G401.6 (cell line): ENCODE data around the gene DSTN.

ENCODE experiments used
- FAIRE-seq: peaks from 2 replicates; lab custom pipeline; 2012; peaks lifted over from hg19 to GRCh38; lab: Jason Lieb, UNC

DSTN gene

DNA sequence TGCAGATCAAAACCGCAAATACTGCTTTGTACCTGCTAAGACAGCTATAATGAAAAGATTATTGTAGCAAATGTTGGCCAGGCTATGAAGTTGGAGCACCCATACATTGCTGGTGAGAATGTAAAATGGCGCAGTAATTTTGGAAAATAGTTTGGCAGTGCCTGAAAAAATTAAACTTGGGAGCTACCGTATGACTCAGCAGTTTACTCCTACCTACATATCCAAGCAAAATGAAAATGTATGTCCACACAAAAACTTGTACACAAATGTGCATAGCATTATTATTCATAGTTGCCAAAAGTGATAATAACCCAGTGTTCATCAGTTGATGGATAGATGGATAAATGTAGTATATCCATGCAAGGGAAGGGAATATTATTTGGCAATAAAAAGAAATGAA, 13.3 kb downstream of the DSTN start:
- FAIRE-seq: no peak

DNA sequence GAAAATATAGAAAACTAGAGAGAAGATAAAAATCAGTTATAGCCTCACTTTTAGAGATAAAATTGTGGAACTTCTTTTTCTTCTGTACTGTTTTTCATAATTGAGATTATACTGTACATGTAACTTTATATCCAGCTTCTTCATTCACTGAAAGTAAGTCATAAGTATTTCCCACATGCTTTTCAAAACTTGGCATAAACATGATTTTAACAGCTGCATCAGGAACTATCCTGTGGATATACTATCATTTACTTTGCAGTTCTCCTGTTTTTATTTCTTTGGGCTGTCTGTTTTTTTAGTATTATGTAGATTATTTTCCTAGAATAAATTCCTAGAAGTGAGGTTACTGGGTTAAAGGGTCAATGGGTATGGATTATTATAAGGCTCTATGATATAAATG, 14.8 kb downstream of the DSTN start:
- no peak for FAIRE-seq

DNA sequence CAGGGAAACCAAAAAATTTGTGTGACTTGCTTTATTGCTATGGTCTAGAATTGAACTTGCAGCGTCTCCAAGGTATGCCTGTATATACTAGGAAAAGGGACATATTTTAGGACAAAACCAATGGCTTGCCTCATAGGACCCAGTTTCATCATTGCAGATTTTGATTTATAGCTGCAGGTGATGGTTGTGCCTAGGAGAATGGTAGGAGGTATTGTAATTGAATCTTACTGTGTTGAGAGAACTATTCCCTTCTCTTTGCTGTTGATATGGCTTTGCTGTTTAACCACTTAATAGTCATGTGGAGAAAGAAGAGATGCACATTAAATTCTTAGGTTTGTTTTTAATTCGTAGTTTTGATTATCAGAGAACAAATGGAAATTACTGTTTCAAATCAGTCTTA, 16.4 kb downstream of the DSTN start:
- FAIRE-seq: peak; percentile 46

DNA sequence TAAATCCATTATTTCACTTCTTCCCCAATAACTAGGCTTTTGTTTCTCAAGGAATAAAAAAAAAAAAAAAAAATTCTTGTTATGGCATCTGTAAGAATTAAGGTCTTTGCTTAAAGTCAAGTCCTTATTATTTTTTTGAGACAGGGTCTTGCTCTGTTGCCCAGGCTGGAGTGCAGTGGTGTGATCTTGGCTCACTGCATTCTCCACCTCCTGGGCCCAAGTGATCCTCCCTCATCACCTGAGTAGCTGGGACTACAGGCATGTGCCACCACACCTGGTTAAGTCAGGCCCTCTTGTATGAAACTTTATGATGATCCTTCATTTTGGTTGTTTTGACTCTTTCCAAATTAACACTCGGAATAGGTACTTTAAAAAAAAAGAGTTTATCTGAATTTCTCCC, 17.3 kb downstream of the DSTN start:
- no peak for FAIRE-seq

DNA sequence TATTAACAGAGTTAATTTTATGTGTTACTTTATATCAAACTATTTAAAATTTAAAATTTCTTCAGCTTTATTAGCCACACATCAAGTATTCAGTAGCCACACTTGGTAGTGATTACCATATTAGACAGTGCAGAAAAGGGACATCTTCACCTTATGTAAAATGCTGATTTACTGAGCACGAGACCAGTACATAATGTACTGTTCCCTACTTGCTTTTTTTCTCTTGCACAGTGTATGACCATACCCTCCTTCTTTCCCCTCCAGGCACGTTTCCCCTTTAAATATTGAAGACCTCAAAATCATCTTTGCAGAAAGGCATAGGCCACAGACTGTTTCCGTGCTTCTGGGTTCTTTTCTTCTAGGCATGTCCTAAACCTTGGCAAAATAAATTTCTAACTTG, 17.9 kb downstream of the DSTN start:
- FAIRE-seq: no peak

DNA sequence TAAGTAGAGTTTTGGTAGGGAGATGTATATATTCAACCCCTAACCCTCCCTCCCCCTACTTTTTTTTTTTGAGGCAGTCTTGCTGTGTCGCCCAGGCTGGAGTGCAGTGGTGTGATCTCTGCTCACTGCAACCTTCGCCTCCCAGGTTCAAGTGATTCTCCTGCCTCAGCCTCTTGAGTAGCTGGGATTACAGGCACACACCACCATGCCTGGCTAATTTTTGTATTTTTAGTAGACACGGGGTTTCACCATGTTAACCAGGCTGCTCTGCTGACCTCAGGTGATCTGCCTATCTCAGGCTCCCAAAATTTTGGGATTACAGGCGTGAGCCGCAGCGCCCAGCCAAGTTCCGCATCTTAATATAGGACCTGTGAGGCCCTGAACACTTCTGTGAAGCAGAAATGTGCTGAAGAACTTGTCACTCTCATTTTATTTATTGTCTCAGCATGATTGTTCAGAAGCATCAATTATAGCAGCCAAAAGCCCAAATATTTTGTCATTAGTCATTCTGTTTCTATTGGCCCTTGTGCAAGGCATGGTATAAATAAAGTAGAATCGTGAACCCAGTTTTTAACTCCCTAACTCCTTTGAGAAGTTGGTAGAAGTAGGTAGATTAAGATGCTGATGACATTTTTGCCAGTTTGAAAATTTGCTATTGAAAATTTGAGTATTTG, 19.4 kb downstream of the DSTN start:
- no peak for FAIRE-seq

DNA sequence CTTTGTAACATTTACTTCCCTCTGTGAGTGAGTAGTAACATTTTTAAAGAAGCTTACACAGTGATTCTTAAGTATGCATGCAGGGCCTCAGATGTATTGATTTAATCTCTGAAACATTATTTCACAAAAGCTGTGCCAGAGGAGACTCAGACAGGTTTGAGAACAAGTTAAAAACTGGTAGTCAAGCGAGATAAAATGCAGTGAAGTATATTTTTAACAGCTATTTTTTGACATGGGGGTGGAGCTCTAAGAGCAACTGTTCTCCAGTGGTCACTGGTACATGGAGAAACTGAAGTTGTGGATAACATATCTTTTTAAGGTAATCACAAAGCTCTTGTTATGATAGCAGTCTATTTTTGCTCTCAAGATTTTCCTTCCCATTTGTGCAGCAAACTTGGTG, 20.4 kb downstream of the DSTN start:
- FAIRE-seq: no peak

DNA sequence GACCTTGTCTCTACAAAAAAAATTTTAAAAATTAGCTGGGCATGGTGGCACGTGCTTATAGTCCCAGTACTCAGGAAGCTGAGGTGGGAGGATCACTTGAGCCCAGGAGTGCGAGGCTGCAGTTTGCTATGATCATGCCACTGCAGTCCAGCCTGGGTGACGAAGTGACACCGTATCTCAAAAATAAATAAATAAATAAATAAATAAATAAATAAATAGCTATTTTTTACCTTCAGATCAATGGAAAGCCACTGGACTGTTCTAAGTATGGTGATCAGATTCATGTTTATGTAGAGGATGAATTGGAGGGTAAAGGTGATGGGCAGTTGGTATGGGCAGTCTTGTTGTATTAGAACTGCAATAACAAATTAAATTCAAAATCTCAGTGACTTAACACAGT, 24.0 kb downstream of the DSTN start:
- no peak for FAIRE-seq

DNA sequence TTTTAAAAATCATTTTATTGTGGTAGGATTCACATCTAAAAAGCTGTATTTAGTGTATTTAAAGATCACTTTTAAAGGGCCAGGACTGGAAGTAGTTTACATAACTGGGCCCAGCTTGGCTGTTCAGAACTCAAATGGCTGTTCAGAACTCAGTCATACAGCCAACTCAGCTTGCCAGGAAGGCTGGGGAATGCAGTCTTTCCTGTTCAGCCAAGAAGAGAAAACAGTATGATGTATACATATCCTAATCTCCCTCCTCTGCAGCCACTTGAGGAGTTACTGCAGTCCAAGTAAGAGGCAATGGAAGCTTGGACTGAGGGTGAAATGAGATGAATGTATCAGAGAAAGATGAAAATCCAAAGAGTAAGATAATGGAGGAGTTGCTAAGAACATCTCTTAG, 24.6 kb downstream of the DSTN start:
- no peak for FAIRE-seq

DNA sequence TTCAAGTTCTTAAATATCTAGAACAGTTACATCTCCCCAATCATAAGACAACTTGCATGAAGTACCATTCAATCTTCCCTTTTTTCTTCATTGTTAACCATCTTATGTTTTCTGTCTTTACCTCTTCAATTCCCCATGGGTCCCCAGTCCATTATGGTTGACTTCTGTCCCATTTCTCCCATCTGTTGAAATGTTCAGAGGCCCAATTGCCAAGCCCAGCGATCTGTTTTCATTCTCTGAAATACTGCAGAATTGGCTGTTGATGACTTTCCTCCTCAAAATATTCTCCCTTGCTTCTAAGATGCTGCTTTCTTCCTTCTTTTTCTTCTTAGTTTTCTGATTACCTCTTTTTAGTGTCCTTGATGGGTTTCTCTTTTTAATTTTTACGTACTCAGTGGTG, 26.0 kb downstream of the DSTN start:
- no peak for FAIRE-seq

DNA sequence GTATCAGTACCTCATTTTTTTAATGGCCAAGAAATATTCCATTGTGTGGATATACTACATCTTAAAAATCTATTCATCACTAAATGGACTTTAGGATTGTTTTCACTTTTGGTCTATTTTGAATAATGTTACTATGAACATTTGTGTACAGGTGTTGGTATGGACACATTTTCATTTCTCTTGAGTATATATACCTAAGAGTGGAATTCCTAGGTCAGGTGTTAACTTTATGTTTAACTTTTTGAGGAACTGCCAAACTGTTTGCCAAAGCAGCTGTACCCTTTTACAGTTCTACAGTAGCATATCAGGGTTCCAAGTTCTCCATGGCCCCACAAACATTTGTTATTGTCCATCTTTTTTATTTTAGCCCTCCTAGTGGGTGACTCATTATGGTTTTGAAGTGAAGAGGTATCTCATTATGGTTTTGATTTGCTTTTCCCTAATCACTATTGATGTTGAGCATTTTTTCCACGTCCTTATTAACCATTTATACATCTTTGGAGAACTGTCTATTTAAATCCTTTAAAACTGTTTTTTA, 28.2 kb downstream of the DSTN start:
- peak; percentile 17 for FAIRE-seq

DNA sequence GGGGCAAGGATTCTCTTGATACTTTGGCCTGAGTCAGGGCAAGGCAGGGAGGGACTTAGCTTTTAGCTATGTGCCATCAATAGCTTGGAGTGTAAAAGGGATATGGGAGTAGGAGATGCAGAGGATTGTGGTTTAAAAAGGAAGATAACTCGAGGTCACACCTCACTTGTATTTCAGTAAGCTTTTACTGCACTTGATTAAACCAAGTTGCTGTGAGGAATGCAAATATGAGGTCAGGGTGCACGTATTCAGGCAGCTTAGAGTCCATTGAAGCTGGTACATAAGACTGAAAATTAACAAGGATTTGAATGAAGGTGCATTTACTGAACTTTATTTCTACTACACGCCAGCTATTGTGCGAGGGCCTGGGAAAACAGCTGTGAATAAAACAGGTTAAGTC, 32.1 kb downstream of the DSTN start:
- FAIRE-seq: no peak

DNA sequence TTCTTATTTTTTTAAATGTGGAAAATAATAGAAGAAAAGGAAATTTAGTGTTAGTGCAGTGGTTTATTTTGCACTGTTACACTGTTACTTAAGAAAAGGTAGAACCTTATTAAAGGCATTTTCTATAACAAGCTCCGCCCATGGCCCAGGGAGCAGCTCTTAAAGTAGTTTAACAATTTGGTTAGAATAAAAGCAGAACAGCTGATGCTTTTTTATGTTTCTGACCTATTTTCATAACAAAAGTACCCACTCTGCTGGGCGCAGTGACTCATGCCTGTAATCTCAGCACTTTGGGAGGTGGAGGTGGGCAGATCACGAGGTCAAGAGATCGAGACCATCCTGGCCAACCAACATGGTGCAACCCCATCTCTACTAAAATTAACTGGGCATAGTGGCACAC, 32.6 kb downstream of the DSTN start:
- no peak for FAIRE-seq

DNA sequence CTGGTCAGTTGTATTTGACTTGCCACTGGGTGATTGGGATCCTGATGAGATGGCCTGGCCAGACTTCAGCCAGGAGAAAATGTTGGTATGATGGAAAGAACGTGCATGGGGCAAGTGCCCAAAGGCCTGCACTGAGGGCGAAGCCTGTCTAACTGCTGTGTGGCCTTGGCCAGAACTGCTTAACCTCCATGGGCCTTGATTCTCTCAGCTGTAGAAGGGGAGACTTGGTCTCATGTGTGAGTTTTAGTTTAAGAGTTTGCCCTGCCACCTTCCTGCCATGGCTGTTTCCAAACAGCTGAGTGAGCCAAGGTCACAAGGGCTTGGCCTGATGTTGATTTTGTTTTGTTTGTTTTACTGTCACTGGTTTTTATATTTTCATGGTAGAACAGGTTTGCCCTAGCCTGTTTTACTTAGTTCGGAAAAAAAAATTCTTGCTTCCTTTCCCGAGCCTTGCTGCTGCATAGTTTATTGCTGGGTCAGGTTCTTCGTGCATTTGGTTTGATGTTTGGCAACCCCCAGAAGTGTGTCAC, 35.3 kb downstream of the DSTN start:
- FAIRE-seq: no peak

DNA sequence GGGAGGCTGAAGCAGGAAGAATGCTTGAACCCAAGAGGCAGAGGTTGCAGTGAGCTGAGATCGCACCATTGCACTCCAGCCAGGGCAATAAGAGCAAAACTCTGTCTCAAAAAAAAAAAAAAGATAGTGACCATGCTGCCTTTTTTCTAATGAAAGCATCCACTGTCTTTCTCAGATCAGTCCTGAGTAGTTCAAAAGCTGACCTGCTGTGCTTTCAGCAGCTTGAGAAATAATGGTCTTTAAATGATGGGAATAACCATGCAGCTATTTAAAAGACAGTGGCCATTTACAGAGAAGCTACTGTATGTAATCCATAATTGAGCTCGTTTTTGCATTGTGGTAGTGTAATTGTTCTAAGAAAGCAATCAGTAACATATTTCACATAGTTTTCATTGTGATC, 36.1 kb downstream of the DSTN start:
- no peak for FAIRE-seq

DNA sequence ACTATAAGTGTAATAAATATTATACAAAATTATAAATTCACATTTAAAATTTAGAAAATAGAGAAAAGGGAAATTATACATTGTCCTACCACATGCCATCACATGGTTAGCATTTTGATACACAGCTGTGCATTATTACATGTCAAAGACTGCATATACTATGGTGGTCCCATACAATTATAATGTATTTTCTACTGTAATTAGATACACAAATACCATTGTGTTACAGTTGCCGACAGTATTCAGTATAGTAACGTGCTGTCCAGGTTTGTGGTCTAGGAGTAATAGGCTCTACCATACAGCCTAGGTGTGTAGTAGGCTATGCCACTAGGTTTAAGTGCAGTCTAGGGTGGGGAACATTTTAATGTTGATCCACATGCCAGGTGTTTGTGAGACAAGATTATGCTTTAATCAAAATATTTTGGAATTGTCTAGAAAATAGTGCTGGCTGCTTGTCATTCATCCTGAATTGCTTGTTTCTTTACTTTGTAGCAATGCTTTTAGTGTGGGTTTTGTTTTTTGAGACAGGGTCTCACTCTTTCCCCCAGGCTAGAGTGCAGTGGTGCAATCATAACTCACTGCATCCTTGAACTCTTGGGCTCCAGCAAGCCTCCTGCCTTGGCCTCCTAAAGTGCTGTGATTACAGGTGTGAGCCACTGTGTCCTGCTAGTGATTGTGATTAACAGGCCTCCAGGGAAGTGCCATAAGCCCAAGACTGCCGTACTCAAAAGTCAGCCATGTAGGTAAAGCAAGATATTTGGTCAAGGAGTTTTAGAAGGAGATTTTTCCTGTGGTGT, 39.0 kb downstream of the DSTN start:
- FAIRE-seq: no peak

DNA sequence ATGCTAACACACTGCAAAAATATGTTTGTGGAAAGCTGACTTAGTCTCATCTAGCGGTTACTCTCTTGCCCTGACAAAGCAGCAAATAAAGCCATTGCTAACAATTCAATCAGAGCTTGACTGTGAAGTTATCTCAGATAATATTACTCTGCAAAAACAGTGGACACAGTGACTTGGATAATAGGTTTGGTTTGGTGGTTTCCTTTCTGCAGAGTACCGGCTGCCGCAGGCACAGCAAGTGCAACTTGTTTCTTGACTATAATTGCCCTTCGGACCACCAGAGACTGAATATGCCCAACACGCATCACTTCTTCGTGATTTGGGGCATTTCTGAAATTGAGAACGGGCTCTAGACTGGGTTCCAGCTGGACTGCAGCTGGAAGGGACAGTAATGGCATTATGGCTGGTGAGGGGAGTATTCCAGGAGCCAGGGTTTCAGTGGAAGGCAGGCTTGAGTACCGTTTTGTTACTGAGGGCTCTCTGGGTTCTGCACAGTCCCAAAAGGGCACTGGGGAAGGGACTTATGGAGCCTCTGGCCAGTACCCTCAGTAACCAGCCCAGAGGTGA, 40.0 kb downstream of the DSTN start:
- FAIRE-seq: no peak

DNA sequence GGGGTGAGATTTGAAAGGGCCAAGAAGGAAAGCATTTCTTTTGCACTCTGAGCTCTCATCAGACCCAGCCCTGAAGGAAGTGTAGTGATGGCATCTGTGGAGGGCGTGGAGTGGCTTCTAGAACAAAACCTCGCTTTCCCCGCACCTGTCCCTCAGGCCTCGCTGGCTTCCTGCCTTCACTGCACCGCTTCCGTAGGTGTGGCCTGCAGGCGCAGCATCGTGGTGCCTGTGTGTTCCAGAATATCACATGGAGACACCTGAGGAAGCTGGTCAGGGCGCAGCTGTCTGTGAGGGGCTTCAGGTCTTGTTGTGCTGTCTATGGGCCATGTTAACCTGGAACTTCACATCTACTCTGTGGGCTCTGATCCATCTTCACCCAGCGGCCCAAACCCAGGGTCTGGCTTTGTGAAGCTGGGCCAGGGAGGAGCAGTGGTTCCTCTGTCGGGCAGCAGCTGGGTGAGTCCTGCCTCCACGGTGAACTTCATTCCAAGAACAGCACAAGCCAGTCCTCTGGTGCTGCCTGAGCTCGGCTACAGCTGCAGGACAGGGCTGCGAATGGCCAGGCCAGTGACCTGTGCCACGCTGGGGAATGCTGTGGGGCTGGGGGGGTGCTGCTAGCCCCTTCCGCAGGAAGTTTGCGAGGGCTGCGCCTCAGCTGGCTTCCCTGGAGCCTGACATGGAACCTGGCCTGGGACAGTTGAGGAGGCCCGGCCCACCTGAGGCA, 40.9 kb downstream of the DSTN start:
- FAIRE-seq: no peak

DNA sequence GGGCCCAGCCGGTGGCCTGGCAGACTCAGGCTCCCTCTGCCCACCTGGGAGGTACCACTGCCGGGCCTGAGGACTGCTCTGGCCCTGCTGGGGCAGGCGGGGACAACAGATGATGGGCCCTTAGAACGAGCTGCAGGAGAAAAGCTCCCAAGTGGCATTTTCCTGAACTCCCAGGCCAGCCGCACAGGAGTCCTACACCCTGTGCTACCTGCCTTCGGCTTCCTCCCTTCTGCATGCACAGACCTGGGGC, 41.3 kb downstream of the DSTN start:
- FAIRE-seq: no peak

DNA sequence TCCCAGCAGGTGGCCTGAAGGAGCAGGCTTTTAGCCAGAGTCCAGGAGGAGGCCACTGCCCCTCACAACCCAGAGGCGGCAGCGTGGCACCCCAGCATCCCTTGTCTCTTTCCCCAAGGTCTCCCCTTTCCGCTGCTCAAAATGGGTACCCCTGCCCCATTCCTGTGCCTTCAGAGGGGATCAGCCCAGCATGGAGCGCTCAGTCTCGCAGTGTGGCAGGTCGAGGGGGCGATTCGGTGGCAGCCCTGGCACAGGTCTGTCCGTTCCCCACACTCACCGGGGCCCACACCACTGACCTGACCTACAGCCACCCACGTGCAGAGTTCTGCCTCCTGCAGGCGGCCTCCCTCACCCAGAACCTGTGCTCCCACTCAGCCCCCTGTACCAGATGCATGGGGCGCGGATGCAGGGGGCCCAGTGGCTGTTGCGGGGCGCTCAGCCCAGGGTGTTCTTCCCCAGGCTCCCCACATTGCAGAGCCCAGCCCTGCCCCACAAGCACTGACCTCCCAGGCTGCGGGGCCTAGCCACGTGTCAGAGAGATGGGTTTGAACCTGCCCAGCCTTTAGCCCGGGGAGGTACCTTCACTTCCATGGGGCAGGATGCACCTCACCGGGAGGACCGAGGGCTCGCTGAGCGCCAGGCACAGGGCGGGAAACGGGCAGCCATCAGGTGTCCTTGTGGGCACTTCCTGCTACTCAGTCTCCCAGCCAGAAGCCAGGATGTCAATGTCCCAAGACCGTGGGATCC, 41.8 kb downstream of the DSTN start:
- FAIRE-seq: no peak

DNA sequence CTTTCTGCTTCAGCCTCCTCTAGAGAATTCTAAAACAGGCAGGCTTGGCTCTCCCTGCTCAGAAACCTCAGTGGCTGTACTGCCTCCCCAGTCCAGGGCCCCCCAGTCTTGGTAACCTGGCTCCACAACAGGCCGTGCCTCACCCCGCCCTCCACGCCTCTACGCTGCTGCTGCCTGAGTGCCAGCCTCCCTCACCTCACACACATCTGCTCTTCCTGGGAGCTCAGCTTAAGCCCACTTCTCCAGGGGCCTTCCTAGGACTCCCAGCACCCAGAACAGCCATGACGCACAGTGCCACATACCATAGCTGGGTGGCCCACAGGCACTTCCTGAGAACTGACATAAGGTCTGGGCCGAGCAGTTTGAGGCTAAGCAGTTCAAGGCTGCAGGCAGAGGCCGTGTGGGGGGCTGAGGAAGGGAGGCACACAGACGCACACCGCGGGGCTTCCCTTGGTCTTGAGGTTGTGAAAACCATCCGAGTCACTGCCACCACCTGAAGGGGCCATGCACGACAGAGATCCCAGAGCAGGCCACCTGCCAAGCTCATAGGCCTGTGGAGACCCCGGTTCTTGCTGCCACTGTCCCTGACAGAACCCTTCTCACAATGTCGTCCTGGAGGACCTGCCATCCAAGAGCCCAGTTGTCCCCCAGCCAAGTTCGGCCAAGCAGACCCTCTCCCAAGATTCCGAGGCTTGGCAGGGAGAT, 42.6 kb downstream of the DSTN start:
- FAIRE-seq: no peak

DNA sequence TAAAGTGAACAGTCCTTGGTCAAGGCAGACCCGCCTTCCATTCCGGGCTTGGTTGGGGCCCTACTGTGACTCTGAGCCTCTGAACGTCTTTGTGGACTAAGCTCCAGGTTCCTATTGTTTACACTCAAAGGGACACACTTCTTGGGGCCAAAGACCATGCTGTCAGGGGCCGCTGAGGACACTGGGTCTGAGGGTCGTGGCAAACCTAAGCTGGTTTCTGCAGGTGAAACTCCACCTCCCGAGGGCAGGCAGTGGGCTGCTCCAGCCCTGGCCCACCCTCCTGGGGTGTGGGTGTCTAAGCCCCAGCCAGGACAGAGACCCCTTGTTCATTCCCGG, 43.1 kb downstream of the DSTN start:
- no peak for FAIRE-seq
